H1 (cell line): ENCODE measurements around the gene ZBTB25. TPM values are rescaled to one million over a fixed set of nuclear protein-coding genes. Genes with fewer than 3 reads are reported as not detected.

Experiments used
- CTCF ChIA-PET: fragments of 300-600 bp; sonication (Branson Sonifier 250); formaldehyde crosslinking; loops from one replicate; lab custom pipeline; 2021; ENCODE audit not compliant: partially characterized antibody; lab: Charles Lee
- POLR2A ChIA-PET: fragments of 300-600 bp; sonication (Branson Sonifier 250); formaldehyde crosslinking; loops from one replicate; lab custom pipeline; 2021; ENCODE audit warnings: inconsistent platforms; ENCODE audit not compliant: partially characterized antibody; lab: Charles Lee
- DNase-seq, 2 experiments: peaks; one replicate each; pipeline versions ENCODE4 v3.0.0 to v3.0.0-alpha.2; 2010 to 2022; ENCODE audit warnings: low spot score in 2 of 2, low read depth in 1 of 2, mixed read lengths in 1 of 2
- FAIRE-seq: peaks from 2 replicates; lab custom pipeline; 2011; peaks lifted over from hg19 to GRCh38; lab: Jason Lieb, UNC
- H2AFZ ChIP-seq: 2 replicates; pipeline ENCODE4 v1.8.1; 2012; ENCODE audit warnings: low read length, inconsistent platforms
- H2AK5ac ChIP-seq: 2 replicates; pipeline ENCODE4 v1.6.1; 2013; ENCODE audit warnings: low read depth, low read length
- H2BK120ac ChIP-seq: replicated peaks from 2 replicates; pipeline ENCODE3; 2013; ENCODE audit warnings: low read depth, low read length, inconsistent platforms
- H2BK12ac ChIP-seq: 2 replicates; pipeline ENCODE4 v1.6.1; 2013; ENCODE audit warnings: low read depth, low read length
- H2BK15ac ChIP-seq: 2 replicates; pipeline ENCODE4 v1.6.1; 2013; ENCODE audit warnings: low read length
- H2BK20ac ChIP-seq: 2 replicates; pipeline ENCODE4 v1.6.1; 2013; ENCODE audit warnings: low read length
- H2BK5ac ChIP-seq: 2 replicates; pipeline ENCODE4 v1.6.1; 2013; ENCODE audit warnings: low read depth, low read length
- H3K14ac ChIP-seq: 2 replicates; pipeline ENCODE4 v1.6.1; 2013; ENCODE audit warnings: inconsistent platforms; ENCODE audit not compliant: insufficient read length
- H3K18ac ChIP-seq: 2 replicates; pipeline ENCODE4 v1.6.1; 2013; ENCODE audit warnings: low read length; ENCODE audit errors: extremely low read depth
- H3K23ac ChIP-seq: 2 replicates; pipeline ENCODE4 v1.6.1; 2013; ENCODE audit warnings: inconsistent platforms; ENCODE audit not compliant: insufficient read length
- H3K23me2 ChIP-seq: 2 replicates; pipeline ENCODE4 v1.6.1; 2013; ENCODE audit warnings: low read depth, low read length
- H3K27ac ChIP-seq: 2 replicates; pipeline ENCODE4 v1.6.1; 2011; ENCODE audit warnings: low read depth, low read length, inconsistent platforms
- H3K27me3 ChIP-seq, 4 experiments: replicated peaks in 1 of 4; 1 replicate in 1 of 4; 2 replicates in 3 of 4; pipeline versions ENCODE4 v1.6.1 to v1.8.1; 2011 to 2013; ENCODE audit warnings: low read length in 3 of 4, mild to moderate bottlenecking in 3 of 4, inconsistent platforms in 2 of 4, mixed read lengths in 2 of 4, moderate library complexity in 1 of 4; ENCODE audit not compliant: control insufficient read depth in 3 of 4, insufficient read depth in 3 of 4; ENCODE audit errors: extremely low read depth in 1 of 4
- H3K36me3 ChIP-seq, 4 experiments: 2 replicates each; pipeline versions ENCODE4 v1.6.1 to v1.8.1; 2011 to 2013; ENCODE audit warnings: mild to moderate bottlenecking in 4 of 4, low read length in 3 of 4, moderate library complexity in 2 of 4, control low read depth in 1 of 4, inconsistent platforms in 1 of 4; ENCODE audit not compliant: insufficient read depth in 4 of 4, control insufficient read depth in 2 of 4
- H3K4ac ChIP-seq: replicated peaks from 2 replicates; pipeline ENCODE3; 2013; ENCODE audit warnings: low read length, low read depth, mixed read lengths, inconsistent platforms; ENCODE audit not compliant: insufficient read length
- H3K4me1 ChIP-seq, 4 experiments: replicated peaks in 1 of 4; 1 replicate in 1 of 4; 2 replicates in 3 of 4; pipeline versions ENCODE4 v1.6.1 to v1.8.1; 2011 to 2013; ENCODE audit warnings: low read length in 3 of 4, inconsistent platforms in 2 of 4, mixed read lengths in 1 of 4; ENCODE audit not compliant: insufficient read depth in 4 of 4, control insufficient read depth in 3 of 4
- H3K4me2 ChIP-seq, 2 experiments: 2 replicates each; pipeline versions ENCODE4 v1.6.1 to v1.8.1; 2011 to 2013; ENCODE audit warnings: low read depth in 2 of 2, low read length in 2 of 2, control low read depth in 1 of 2, inconsistent platforms in 1 of 2, mild to moderate bottlenecking in 1 of 2; ENCODE audit not compliant: insufficient read depth in 1 of 2
- H3K4me3 ChIP-seq, 4 experiments: fragments of 200-600, 300-600 bp in 1 of 4; sonication (generic), shearing (Covaris generic), sonication (Bioruptor Twin) in 1 of 4; 2 replicates each; pipeline versions ENCODE4 v1.5.1 to v1.8.1; 2011 to 2016; ENCODE audit warnings: low read length in 4 of 4, low read depth in 3 of 4, control low read depth in 2 of 4, inconsistent platforms in 2 of 4, mild to moderate bottlenecking in 2 of 4, mixed read lengths in 1 of 4, moderate library complexity in 1 of 4; ENCODE audit not compliant: insufficient read depth in 2 of 4; ENCODE audit errors: extremely low read depth in 1 of 4
- H3K56ac ChIP-seq: replicated peaks from 2 replicates; pipeline ENCODE3; 2013; ENCODE audit warnings: low read depth, mild to moderate bottlenecking, mixed read lengths, low read length, inconsistent platforms; ENCODE audit not compliant: insufficient read length
- H3K79me1 ChIP-seq: 2 replicates; pipeline ENCODE4 v1.6.1; 2013; ENCODE audit warnings: low read depth, low read length, control low read depth
- H3K79me2 ChIP-seq, 2 experiments: 2 replicates each; pipeline versions ENCODE4 v1.6.1 to v1.8.1; 2012 to 2013; ENCODE audit warnings: low read length in 2 of 2, mild to moderate bottlenecking in 2 of 2, inconsistent platforms in 1 of 2; ENCODE audit not compliant: insufficient read depth in 2 of 2, control insufficient read depth in 1 of 2
- H3K9ac ChIP-seq, 4 experiments: replicated peaks in 1 of 4; 1 replicate in 1 of 4; 2 replicates in 3 of 4; pipeline versions ENCODE4 v1.6.1 to v1.8.1; 2011 to 2013; ENCODE audit warnings: low read depth in 3 of 4, low read length in 3 of 4, control low read depth in 2 of 4, mild to moderate bottlenecking in 2 of 4, moderate library complexity in 2 of 4, inconsistent platforms in 1 of 4; ENCODE audit errors: extremely low read depth in 1 of 4
- H3K9me3 ChIP-seq, 2 experiments: 2 replicates each; pipeline versions ENCODE4 v1.6.1 to v1.8.1; 2012 to 2013; ENCODE audit warnings: mild to moderate bottlenecking in 2 of 2, moderate library complexity in 2 of 2, control low read depth in 1 of 2, inconsistent platforms in 1 of 2, low read depth in 1 of 2, low read length in 1 of 2, mixed read lengths in 1 of 2; ENCODE audit not compliant: insufficient read depth in 2 of 2
- H4K20me1 ChIP-seq, 2 experiments: replicated peaks in 1 of 2; 2 replicates each; pipeline versions ENCODE3 to v1.8.1; 2011 to 2013; ENCODE audit warnings: inconsistent platforms in 2 of 2, low read length in 2 of 2, mild to moderate bottlenecking in 1 of 2; ENCODE audit not compliant: insufficient read depth in 2 of 2, control insufficient read depth in 1 of 2
- H4K5ac ChIP-seq: 2 replicates; pipeline ENCODE4 v1.6.1; 2013; ENCODE audit warnings: low read length, low read depth, mixed read lengths, inconsistent platforms; ENCODE audit not compliant: insufficient read length
- H4K8ac ChIP-seq: 2 replicates; pipeline ENCODE4 v1.8.0; 2013; ENCODE audit warnings: mild to moderate bottlenecking, moderate library complexity, low read length, inconsistent platforms; ENCODE audit not compliant: insufficient read depth; ENCODE audit errors: extremely low read depth
- H4K91ac ChIP-seq: replicated peaks from 2 replicates; pipeline ENCODE3; 2013; ENCODE audit warnings: low read length, mixed read lengths, inconsistent platforms; ENCODE audit not compliant: insufficient read length
- EP300 ChIP-seq, 2 experiments: IDR thresholded peaks; 1 replicate in 1 of 2; 2 replicates in 1 of 2; pipeline ENCODE4 v1.6.1; 2011 to 2012; ENCODE audit warnings: low read depth in 2 of 2, low read length in 2 of 2, mild to moderate bottlenecking in 2 of 2, borderline replicate concordance in 1 of 2, inconsistent platforms in 1 of 2, moderate library complexity in 1 of 2
- JUND ChIP-seq: IDR thresholded peaks from 2 replicates; pipeline ENCODE4 v1.6.1; 2011; ENCODE audit warnings: mild to moderate bottlenecking, improper control_type of control experiment, low read length
- MAFK ChIP-seq: IDR thresholded peaks from 2 replicates; pipeline ENCODE4 v1.6.1; 2012; ENCODE audit warnings: low read depth, mild to moderate bottlenecking, improper control_type of control experiment, low read length
- RFX5 ChIP-seq: IDR thresholded peaks from 2 replicates; pipeline ENCODE4 v1.6.1; 2011; ENCODE audit warnings: low read depth, low read length, improper control_type of control experiment, borderline replicate concordance
- SIN3A ChIP-seq, 2 experiments: IDR thresholded peaks in 1 of 2; conservative IDR thresholded peaks in 1 of 2; 2 replicates each; pipeline ENCODE4 v1.6.1; 2011 to 2012; ENCODE audit warnings: low read length in 2 of 2, improper control_type of control experiment in 1 of 2, low read depth in 1 of 2, mild to moderate bottlenecking in 1 of 2
- SP4 ChIP-seq: IDR thresholded peaks from 2 replicates; pipeline ENCODE4 v1.6.1; 2012; ENCODE audit warnings: low read length, inconsistent platforms
- TAF7 ChIP-seq: optimal IDR thresholded peaks from 2 replicates; pipeline ENCODE3; 2011; ENCODE audit warnings: low read depth, mild to moderate bottlenecking, inconsistent platforms, low read length, moderate library complexity, borderline replicate concordance
- TBP ChIP-seq: IDR thresholded peaks from 2 replicates; pipeline ENCODE4 v1.6.1; 2011; ENCODE audit warnings: low read depth, low read length, improper control_type of control experiment
- polyA plus RNA-seq, 7 experiments: library from polyadenylated mRNA; depleted of rRNA in 3 of 7; stranded (reverse) in 5 of 7; unstranded in 2 of 7; fragments of >200 nt in 5 of 7; fragments of 200-250 nt in 2 of 7; gene quantifications; 1 replicate in 5 of 7; 2 replicates in 1 of 7; 4 replicates in 1 of 7; pipeline versions ENCODE4 v1.2.1 to v1.2.3, GENCODE V29; 2011 to 2013; ENCODE audit warnings: missing spikeins in 2 of 7, mixed read lengths in 2 of 7
- total RNA-seq: library from RNA; stranded (reverse); fragmentation: NEBNext Ultra II Directional; extraction: Animal tissue kit (Norgen Biotek cat#: 25700); gene quantifications from 2 replicates; pipeline ENCODE4 v1.2.1, GENCODE V29; 2021
- TF ChIP-seq, protein P1 (sequence below): IDR thresholded peaks from 2 replicates; pipeline ENCODE4 v1.6.1; 2012; ENCODE audit warnings: low read length, inconsistent platforms
- TF ChIP-seq, protein P2 (sequence below), 3 experiments: IDR thresholded peaks; 1 replicate in 2 of 3; 2 replicates in 1 of 3; pipeline versions ENCODE4 v1.5.1 to v1.6.1; 2011; ENCODE audit warnings: low read length in 3 of 3, mild to moderate bottlenecking in 3 of 3, inconsistent platforms in 2 of 3, low read depth in 1 of 3, moderate library complexity in 1 of 3; ENCODE audit not compliant: insufficient read depth in 1 of 3; ENCODE audit errors: control extremely low read depth in 1 of 3

Gene ZBTB25
- total and polyA plus RNA-seq, 2 of the 8 experiments (the other 6 are each of a cell fraction or from before 2014, with no cell fraction given), result 5.4 to 11.4 TPM

DNA sequence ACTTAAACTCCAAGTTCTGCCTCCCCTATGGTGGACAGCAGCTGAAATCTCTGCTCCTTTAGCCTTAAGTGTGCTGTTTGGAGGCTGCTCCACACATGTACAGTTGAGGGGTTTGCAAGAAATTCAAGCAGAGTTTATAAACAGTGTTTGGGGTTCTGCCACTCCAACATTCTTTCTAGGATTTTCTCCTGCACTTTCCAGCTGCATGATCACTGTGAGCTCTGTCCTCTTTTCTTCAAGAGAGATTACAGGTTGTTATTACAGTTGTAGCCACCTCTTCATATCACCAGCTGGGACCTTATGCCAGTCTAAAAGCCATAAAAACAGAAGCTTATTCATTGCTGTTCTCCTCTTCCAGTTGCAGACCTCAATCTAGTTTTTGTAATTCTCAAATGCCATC is 8.4 kb downstream of the ZBTB25 start:
- H3K23me2 ChIP-seq, result no peaks in the 10 kb centered on the region
- H3K79me2 ChIP-seq, result peaks cover 0 to 15% of the 10 kb centered on the region in 2 experiments; a peak in 2 of 4 replicates
- H4K8ac ChIP-seq, result no peak overlapping the region
- H4K5ac ChIP-seq, result no peak overlapping the region
- FAIRE-seq (no peak), DNase-seq (no peak)
- no peaks in the 10 kb centered on the region for H3K27me3 ChIP-seq
- H3K23ac ChIP-seq, result no peak overlapping the region
- no peak overlapping the region for H3K4me3 ChIP-seq
- H2AFZ ChIP-seq, result no peak overlapping the region
- no peak overlapping the region for H3K9ac ChIP-seq
- no peak overlapping the region for H3K14ac ChIP-seq
- H2BK5ac ChIP-seq, result no peak overlapping the region
- no peak overlapping the region for H2BK12ac ChIP-seq
- no peak overlapping the region for H3K4ac ChIP-seq
- no peak overlapping the region for H4K91ac ChIP-seq
- H2BK15ac ChIP-seq, result no peak overlapping the region
- no peak overlapping the region for H2BK120ac ChIP-seq
- no peaks in the 10 kb centered on the region for H3K9me3 ChIP-seq
- no peak overlapping the region for H2BK20ac ChIP-seq
- no peaks in the 10 kb centered on the region for H4K20me1 ChIP-seq
- H3K4me2 ChIP-seq, result no peak overlapping the region
- H3K36me3 ChIP-seq, result peaks cover 0 to 5% (median 1%) of the 10 kb centered on the region in 4 experiments; a peak in 4 of 8 replicates
- CTCF ChIA-PET, result interaction anchor here (0.6 to 1.8 kb wide), 6 partner anchors 10 to 473 kb away, joined by 3 to 6 read pairs (median 4); no protein-coding TSS in a partner anchor
- H3K18ac ChIP-seq, result no peak overlapping the region
- no peak overlapping the region for H2AK5ac ChIP-seq
- POLR2A ChIA-PET, result interaction anchor here (0.9 to 2.3 kb wide), 6 partner anchors 8 to 108 kb away, joined by 3 to 17 read pairs (median 5); partner anchors contain the start of genes MTHFD1 and ZBTB1
- H3K4me1 ChIP-seq, result no peaks in the 10 kb centered on the region
- no peak overlapping the region for H3K27ac ChIP-seq
- H3K56ac ChIP-seq, result no peak overlapping the region
- 0 out of 2 replicates have a peak, but pooled peaks cover 4% of the 10 kb centered on the region for H3K79me1 ChIP-seq
- TF ChIP-seq SP4, result no peak
- TF ChIP-seq, protein P1, sequence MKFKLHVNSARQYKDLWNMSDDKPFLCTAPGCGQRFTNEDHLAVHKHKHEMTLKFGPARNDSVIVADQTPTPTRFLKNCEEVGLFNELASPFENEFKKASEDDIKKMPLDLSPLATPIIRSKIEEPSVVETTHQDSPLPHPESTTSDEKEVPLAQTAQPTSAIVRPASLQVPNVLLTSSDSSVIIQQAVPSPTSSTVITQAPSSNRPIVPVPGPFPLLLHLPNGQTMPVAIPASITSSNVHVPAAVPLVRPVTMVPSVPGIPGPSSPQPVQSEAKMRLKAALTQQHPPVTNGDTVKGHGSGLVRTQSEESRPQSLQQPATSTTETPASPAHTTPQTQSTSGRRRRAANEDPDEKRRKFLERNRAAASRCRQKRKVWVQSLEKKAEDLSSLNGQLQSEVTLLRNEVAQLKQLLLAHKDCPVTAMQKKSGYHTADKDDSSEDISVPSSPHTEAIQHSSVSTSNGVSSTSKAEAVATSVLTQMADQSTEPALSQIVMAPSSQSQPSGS, result no peak
- no peak for TF ChIP-seq SIN3A (conservative IDR thresholded peaks at IDR 0.05 in 1 of 2, IDR thresholded peaks at IDR 0.05 in 1 of 2; ENCODE audit: low read depth in 1 of 2, low read length in 2 of 2)
- no peak for TF ChIP-seq EP300 (IDR thresholded peaks at IDR 0.05; ENCODE audit: borderline replicate concordance in 1 of 2, low read depth in 2 of 2, low read length in 2 of 2)
- no peak for TF ChIP-seq MAFK
- no peak for TF ChIP-seq RFX5
- no peak for TF ChIP-seq TAF7
- TF ChIP-seq, protein P2, sequence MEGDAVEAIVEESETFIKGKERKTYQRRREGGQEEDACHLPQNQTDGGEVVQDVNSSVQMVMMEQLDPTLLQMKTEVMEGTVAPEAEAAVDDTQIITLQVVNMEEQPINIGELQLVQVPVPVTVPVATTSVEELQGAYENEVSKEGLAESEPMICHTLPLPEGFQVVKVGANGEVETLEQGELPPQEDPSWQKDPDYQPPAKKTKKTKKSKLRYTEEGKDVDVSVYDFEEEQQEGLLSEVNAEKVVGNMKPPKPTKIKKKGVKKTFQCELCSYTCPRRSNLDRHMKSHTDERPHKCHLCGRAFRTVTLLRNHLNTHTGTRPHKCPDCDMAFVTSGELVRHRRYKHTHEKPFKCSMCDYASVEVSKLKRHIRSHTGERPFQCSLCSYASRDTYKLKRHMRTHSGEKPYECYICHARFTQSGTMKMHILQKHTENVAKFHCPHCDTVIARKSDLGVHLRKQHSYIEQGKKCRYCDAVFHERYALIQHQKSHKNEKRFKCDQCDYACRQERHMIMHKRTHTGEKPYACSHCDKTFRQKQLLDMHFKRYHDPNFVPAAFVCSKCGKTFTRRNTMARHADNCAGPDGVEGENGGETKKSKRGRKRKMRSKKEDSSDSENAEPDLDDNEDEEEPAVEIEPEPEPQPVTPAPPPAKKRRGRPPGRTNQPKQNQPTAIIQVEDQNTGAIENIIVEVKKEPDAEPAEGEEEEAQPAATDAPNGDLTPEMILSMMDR (IDR thresholded peaks at IDR 0.05; ENCODE audit: control extremely low read depth in 1 of 3, insufficient read depth in 1 of 3, low read depth in 1 of 3, low read length in 3 of 3), result no peak
- no peak for TF ChIP-seq TBP
- TF ChIP-seq JUND, result no peak
